Aorta (tissue), 5 donors: ENCODE data around the gene FRY. TPM values are rescaled to one million over a fixed set of nuclear protein-coding genes. Genes with fewer than 3 reads are reported as not detected.

Experiments used
- ATAC-seq: fragments of 200-7000 bp; cut with Tn5 transposase; one replicate; pipeline ENCODE4 v1.9.1; 2022; ENCODE audit warnings: moderate library complexity; ENCODE audit not compliant: low FRiP score
- DNase-seq, 2 donors: peaks; one replicate each; pipeline ENCODE4 v3.0.0-alpha.2; 2020
- H3K27ac ChIP-seq, 2 donors: one replicate each; pipeline ENCODE4 v1.5.1; 2013; ENCODE audit warnings: low read length in 2 of 2, mild to moderate bottlenecking in 2 of 2, moderate library complexity in 2 of 2, control low read depth in 1 of 2, inconsistent platforms in 1 of 2, low read depth in 1 of 2
- H3K27me3 ChIP-seq, 2 donors: one replicate each; pipeline ENCODE4 v1.6.1; 2013; ENCODE audit warnings: control low read depth in 1 of 2, low read length in 1 of 2, mild to moderate bottlenecking in 1 of 2, moderate library complexity in 1 of 2; ENCODE audit not compliant: insufficient read depth in 2 of 2, control insufficient read depth in 1 of 2
- H3K36me3 ChIP-seq, 2 donors: one replicate each; pipeline ENCODE4 v1.6.1; 2013; ENCODE audit warnings: control low read depth in 1 of 2, low read length in 1 of 2, mild to moderate bottlenecking in 1 of 2; ENCODE audit not compliant: insufficient read depth in 2 of 2, control insufficient read depth in 1 of 2
- H3K4me1 ChIP-seq, 2 donors: one replicate each; pipeline ENCODE4 v1.6.1; 2013; ENCODE audit warnings: low read length in 2 of 2, control low read depth in 1 of 2, mild to moderate bottlenecking in 1 of 2, moderate library complexity in 1 of 2; ENCODE audit not compliant: insufficient read depth in 2 of 2, control insufficient read depth in 1 of 2
- H3K4me3 ChIP-seq, 2 donors: one replicate each; pipeline ENCODE4 v1.5.1; 2013; ENCODE audit warnings: low read length in 2 of 2, control low read depth in 1 of 2, mild to moderate bottlenecking in 1 of 2
- H3K9me3 ChIP-seq: one replicate; pipeline ENCODE4 v1.6.1; 2013; ENCODE audit warnings: mild to moderate bottlenecking, low read length; ENCODE audit not compliant: control insufficient read depth
- WGBS, 2 donors: extraction: QIAGEN DNeasy Blood & Tissue Kit; methylation state at CpG; one replicate each; pipeline ENCODE4 v1.1.7; 2013; 5-methylcytosine and 5-hydroxymethylcytosine counted together
- intact Hi-C, 2 donors: fragments of 100-400 bp; cut with DNase I; formaldehyde crosslinking; loops; one replicate each; pipeline versions ENCODE4 v1.14.2 to v1.15.0; 2022
- polyA plus RNA-seq, 2 donors: library from polyadenylated mRNA; stranded (reverse); fragments of 200-250 nt; gene quantifications; one replicate each; pipeline ENCODE4 v1.2.3, GENCODE V29; 2013
- total RNA-seq, 2 donors: library from RNA; stranded (reverse); fragmentation: NEBNext Ultra II Directional; extraction: Animal tissue kit (Norgen Biotek cat#: 25700); gene quantifications; one replicate each; pipeline ENCODE4 v1.2.1, GENCODE V29; 2021
- donor health status: healthy with polysubstance abuse.
- donor health status: Bipolar disorder and iron deficiency.
- donor health status: DM: no; HTN: no; CAD: no.
- donor health status: DM: no; HTN: no; CAD: no.
- donor health status: DM: yes; HTN: yes; CAD: no.

Gene FRY
- total and polyA plus RNA-seq, 4 donors: 24.8 to 328 (median 95.0) TPM

GRCh38 chr13:32092496-32092895, 60.9 kb downstream of the FRY start:
- no peak for DNase-seq
- Histone ChIP-seq H3K9me3 (no peaks in the 10 kb centered on the region), H3K27ac (no peak overlapping the region), H3K27me3 (no peaks in the 10 kb centered on the region), H3K36me3 (no peaks in the 10 kb centered on the region), H3K4me3 (no peak overlapping the region), H3K4me1 (peaks cover 0 to 3% of the 10 kb centered on the region in 2 donors)
- ATAC-seq: no peak
- intact Hi-C loops: no loop called here
- 67 to 78% methylated on average over 5 of the region's 5 CpGs for WGBS, 2 donors

- Histone ChIP-seq H3K9me3 (no peaks in the 10 kb centered on the region), H3K36me3 (no peaks in the 10 kb centered on the region), H3K4me3 (no peak overlapping the region), H3K4me1 (peaks cover 0 to 3% of the 10 kb centered on the region in 2 donors), H3K27me3 (no peaks in the 10 kb centered on the region), H3K27ac (no peak overlapping the region)
- ATAC-seq: no peak
- 72 to 85% methylated on average over 2 of the region's 2 CpGs for WGBS, 2 donors
- intact Hi-C loops: no loop called here
- DNase-seq: no peak
Observed at GRCh38 chr13:32093006-32093405, 61.4 kb downstream of the FRY start.

- Histone ChIP-seq H3K4me3 (no peak overlapping the region), H3K36me3 (no peaks in the 10 kb centered on the region), H3K9me3 (no peaks in the 10 kb centered on the region), H3K27ac (no peak overlapping the region), H3K27me3 (no peaks in the 10 kb centered on the region), H3K4me1 (peaks cover 0 to 3% of the 10 kb centered on the region in 2 donors)
- ATAC-seq (no peak), DNase-seq (no peak)
- 93 to 95% methylated on average over 3 of the region's 3 CpGs for WGBS, 2 donors
- intact Hi-C loops: no loop called here
Observed at GRCh38 chr13:32098272-32098671, 66.7 kb downstream of the FRY start.

- Histone ChIP-seq H3K27ac (no peak overlapping the region), H3K27me3 (no peaks in the 10 kb centered on the region), H3K9me3 (no peaks in the 10 kb centered on the region), H3K4me1 (no peaks in the 10 kb centered on the region), H3K4me3 (no peak overlapping the region), H3K36me3 (no peaks in the 10 kb centered on the region)
- ATAC-seq (no peak), DNase-seq (no peak)
- intact Hi-C loops: no loop called here
Observed at GRCh38 chr13:32105653-32106313, 74.2 kb downstream of the FRY start.

- intact Hi-C loops: no loop called here
- H3K4me1 ChIP-seq: peaks cover 3% of the 10 kb centered on the region in 2 donors
- no peaks in the 10 kb centered on the region for H3K36me3 ChIP-seq
- H3K9me3 ChIP-seq: no peaks in the 10 kb centered on the region
- DNase-seq (no peak), ATAC-seq (no peak)
- no peaks in the 10 kb centered on the region for H3K27me3 ChIP-seq
- no peak overlapping the region for H3K4me3 ChIP-seq
- no peak overlapping the region for H3K27ac ChIP-seq
- 68 to 71% methylated on average over 4 of the region's 4 CpGs for WGBS, 2 donors
Observed at GRCh38 chr13:32107474-32107873, 75.9 kb downstream of the FRY start.

- WGBS, 2 donors: 80 to 87% methylated on average over 2 of the region's 2 CpGs
- intact Hi-C loops: no loop called here
- no peak for DNase-seq
- Histone ChIP-seq H3K36me3 (no peaks in the 10 kb centered on the region), H3K4me1 (peaks cover 3% of the 10 kb centered on the region in 2 donors), H3K27ac (no peak overlapping the region), H3K27me3 (no peaks in the 10 kb centered on the region), H3K9me3 (no peaks in the 10 kb centered on the region), H3K4me3 (no peak overlapping the region)
- ATAC-seq: no peak
Observed at GRCh38 chr13:32107973-32108372, 76.4 kb downstream of the FRY start.

GRCh38 chr13:32113532-32113931, 82.0 kb downstream of the FRY start:
- no peak for ATAC-seq
- peaks cover 3% of the 10 kb centered on the region in 2 donors for H3K4me1 ChIP-seq
- intact Hi-C loops: no loop called here
- DNase-seq: no peak
- no peaks in the 10 kb centered on the region for H3K9me3 ChIP-seq
- no peaks in the 10 kb centered on the region for H3K36me3 ChIP-seq
- peak overlapping the region in 1 of 2 donors; percentile 62 for H3K27ac ChIP-seq
- H3K4me3 ChIP-seq: no peak overlapping the region
- H3K27me3 ChIP-seq: no peaks in the 10 kb centered on the region
- 59 to 65% methylated on average over 1 of the region's 1 CpG for WGBS, 2 donors

GRCh38 chr13:32114284-32114950, 82.8 kb downstream of the FRY start:
- Histone ChIP-seq H3K4me1 (peaks cover 3 to 4% of the 10 kb centered on the region in 2 donors), H3K36me3 (no peaks in the 10 kb centered on the region), H3K4me3 (no peak overlapping the region), H3K9me3 (no peaks in the 10 kb centered on the region), H3K27me3 (no peaks in the 10 kb centered on the region), H3K27ac (peak overlapping the region in 1 of 2 donors; percentile 28)
- intact Hi-C loops: no loop called here
- no peak for ATAC-seq
- DNase-seq: no peak
- WGBS, 2 donors: 28 to 29% methylated on average over 5 of the region's 5 CpGs

- WGBS, 2 donors: 10 to 20% methylated on average over 2 of the region's 2 CpGs
- H3K9me3 ChIP-seq: no peaks in the 10 kb centered on the region
- H3K27ac ChIP-seq: peak overlapping the region in 1 of 2 donors; percentile 75
- H3K4me1 ChIP-seq: peaks cover 3 to 5% of the 10 kb centered on the region in 2 donors
- intact Hi-C loops: loop anchor here (5.0 kb wide), 2 partner anchors 37 to 83 kb away; partner anchors contain the start of gene FRY (in 1 of the 2)
- H3K36me3 ChIP-seq: no peaks in the 10 kb centered on the region
- DNase-seq (no peak), ATAC-seq (no peak)
- H3K27me3 ChIP-seq: no peaks in the 10 kb centered on the region
- no peak overlapping the region for H3K4me3 ChIP-seq
Observed at GRCh38 chr13:32115066-32115465, 83.5 kb downstream of the FRY start.
